B cell (primary cell): ENCODE measurements around the gene COX8C.
"Not testable (repeated sequence)": the region's sequence is repeated elsewhere in the genome, so short reads cannot be mapped to it uniquely, and the experiment has no call there.

ENCODE experiments used
- EZH2 ChIP-seq: IDR thresholded peaks from 2 replicates; pipeline ENCODE4 v1.6.1; 2012; ENCODE audit warnings: borderline replicate concordance, low read depth, mild to moderate bottlenecking, moderate library complexity, low read length; ENCODE audit not compliant: insufficient read depth, poor library complexity, severe bottlenecking
- TF ChIP-seq, protein P1 (sequence below): fragments of 200-600 bp; IDR thresholded peaks from one replicate; pipeline ENCODE4 v1.8.0; 2022; ENCODE audit warnings: antibody characterized with exemption, mild to moderate bottlenecking

DNA sequence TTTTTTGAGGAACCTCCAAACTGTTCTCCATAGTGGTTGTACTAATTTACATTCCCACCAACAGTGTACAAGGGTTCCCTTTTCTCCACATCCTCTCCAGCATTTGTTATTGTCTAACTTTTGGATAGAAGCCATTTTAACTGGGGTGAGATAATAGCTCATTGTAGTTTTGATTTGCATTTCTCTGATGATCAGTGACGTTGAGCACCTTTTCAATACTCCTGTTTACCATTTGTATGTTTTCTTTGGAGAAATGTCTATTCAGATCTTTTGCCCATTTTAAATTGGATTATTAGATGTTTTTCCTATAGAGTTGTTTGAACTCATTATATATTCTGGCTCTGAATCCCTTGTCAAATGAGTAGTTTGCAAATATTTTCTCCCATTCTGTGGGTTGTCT, 37.3 kb downstream of the COX8C start:
- TF ChIP-seq, protein P1, sequence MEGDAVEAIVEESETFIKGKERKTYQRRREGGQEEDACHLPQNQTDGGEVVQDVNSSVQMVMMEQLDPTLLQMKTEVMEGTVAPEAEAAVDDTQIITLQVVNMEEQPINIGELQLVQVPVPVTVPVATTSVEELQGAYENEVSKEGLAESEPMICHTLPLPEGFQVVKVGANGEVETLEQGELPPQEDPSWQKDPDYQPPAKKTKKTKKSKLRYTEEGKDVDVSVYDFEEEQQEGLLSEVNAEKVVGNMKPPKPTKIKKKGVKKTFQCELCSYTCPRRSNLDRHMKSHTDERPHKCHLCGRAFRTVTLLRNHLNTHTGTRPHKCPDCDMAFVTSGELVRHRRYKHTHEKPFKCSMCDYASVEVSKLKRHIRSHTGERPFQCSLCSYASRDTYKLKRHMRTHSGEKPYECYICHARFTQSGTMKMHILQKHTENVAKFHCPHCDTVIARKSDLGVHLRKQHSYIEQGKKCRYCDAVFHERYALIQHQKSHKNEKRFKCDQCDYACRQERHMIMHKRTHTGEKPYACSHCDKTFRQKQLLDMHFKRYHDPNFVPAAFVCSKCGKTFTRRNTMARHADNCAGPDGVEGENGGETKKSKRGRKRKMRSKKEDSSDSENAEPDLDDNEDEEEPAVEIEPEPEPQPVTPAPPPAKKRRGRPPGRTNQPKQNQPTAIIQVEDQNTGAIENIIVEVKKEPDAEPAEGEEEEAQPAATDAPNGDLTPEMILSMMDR = not testable (repeated sequence)
- not testable (repeated sequence) for TF ChIP-seq EZH2
